WI38 (cell line): ENCODE results near the gene CLCN4.

Source experiments
- H3K4me3 ChIP-seq: 2 replicates; pipeline ENCODE4 v1.5.1; 2011; ENCODE audit warnings: low read depth, mild to moderate bottlenecking, control low read depth, low read length
- TF ChIP-seq, protein P1 (sequence below): IDR thresholded peaks from 2 replicates; pipeline ENCODE4 v1.5.1; 2012; ENCODE audit warnings: low read depth, mild to moderate bottlenecking, control low read depth, low read length

CLCN4 gene

DNA sequence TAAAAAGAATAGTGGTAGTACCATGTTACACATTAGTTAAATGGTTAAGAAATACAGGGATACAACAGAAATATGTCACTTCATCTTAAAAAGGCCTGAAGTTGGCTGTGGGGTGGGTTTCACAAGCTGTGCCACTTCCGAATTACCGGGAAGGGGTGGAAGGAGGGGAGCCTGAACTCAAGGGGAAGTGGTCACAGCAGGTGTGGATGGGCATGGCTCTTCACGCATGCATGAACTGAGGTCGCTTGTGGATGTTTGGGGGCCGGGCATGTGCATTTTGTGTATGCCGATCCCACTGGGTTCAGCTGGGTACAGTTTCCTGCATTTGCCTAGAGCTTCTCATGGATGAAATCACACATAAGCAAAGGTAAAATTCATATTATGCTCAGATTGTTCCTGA is 64.9 kb downstream of the CLCN4 start:
- H3K4me3 ChIP-seq, result no peak overlapping the region
- TF ChIP-seq, protein P1, sequence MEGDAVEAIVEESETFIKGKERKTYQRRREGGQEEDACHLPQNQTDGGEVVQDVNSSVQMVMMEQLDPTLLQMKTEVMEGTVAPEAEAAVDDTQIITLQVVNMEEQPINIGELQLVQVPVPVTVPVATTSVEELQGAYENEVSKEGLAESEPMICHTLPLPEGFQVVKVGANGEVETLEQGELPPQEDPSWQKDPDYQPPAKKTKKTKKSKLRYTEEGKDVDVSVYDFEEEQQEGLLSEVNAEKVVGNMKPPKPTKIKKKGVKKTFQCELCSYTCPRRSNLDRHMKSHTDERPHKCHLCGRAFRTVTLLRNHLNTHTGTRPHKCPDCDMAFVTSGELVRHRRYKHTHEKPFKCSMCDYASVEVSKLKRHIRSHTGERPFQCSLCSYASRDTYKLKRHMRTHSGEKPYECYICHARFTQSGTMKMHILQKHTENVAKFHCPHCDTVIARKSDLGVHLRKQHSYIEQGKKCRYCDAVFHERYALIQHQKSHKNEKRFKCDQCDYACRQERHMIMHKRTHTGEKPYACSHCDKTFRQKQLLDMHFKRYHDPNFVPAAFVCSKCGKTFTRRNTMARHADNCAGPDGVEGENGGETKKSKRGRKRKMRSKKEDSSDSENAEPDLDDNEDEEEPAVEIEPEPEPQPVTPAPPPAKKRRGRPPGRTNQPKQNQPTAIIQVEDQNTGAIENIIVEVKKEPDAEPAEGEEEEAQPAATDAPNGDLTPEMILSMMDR, result no peak

DNA sequence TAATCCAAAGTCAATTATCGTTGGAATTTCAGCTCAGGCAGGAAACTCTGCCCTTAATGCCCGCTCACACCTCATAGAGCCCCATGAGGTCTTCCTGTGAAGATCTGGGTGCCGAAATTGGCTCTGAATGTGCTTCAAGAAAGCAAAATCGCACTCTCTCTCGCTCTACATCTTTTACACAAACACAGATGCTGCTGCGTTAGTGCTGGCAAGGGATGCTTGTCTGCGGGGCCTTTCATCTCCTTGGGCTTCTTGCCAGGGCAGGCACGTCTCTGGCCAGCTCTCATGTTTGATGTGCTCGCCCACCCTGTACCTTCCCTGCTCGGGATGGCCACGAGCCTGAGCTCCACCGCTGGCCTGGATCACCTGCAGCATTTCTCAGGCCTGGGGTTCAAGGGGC is 66.5 kb downstream of the CLCN4 start:
- TF ChIP-seq, protein P1, result no peak
- H3K4me3 ChIP-seq, result no peak overlapping the region

DNA sequence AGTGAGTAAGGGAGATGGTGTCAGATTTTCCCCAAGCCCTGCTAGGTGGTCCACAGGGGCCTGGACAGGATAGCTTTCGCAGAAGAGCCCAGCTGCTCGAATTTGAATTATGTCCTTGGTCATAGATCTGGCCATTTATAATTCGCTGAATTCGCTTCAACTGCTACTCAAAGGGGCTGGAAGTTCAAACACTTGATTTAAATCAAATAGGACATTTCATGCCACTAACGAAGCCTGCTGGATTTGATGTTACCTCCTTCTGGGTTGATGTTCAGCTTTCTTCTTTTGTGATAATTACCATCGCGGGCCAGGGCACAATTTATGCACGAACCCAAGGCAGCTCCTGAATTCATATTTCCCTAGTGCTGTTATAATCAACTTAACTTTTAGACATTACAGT is 67.0 kb downstream of the CLCN4 start:
- TF ChIP-seq, protein P1, result no peak
- H3K4me3 ChIP-seq, result no peak overlapping the region

DNA sequence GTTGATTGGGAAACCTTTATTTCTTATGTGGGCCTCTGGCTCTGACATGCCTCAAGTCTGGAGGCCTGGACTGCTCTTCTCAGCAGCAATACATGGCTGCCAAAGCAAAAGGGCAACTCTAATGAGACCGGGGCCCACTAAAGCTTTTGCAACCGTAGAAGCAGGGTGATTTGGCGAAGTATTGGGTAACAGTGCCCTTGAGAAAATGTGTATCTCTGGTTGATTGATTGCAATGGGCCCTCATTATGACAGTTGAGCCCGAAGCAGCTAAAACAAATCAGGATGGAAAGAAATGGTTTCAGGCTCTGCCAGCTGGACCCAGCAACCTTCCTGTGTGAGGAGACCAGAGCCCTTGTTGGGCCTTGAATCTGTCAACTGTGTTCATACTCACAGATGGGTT is 73.4 kb downstream of the CLCN4 start:
- TF ChIP-seq, protein P1, result no peak
- H3K4me3 ChIP-seq, result no peak overlapping the region

DNA sequence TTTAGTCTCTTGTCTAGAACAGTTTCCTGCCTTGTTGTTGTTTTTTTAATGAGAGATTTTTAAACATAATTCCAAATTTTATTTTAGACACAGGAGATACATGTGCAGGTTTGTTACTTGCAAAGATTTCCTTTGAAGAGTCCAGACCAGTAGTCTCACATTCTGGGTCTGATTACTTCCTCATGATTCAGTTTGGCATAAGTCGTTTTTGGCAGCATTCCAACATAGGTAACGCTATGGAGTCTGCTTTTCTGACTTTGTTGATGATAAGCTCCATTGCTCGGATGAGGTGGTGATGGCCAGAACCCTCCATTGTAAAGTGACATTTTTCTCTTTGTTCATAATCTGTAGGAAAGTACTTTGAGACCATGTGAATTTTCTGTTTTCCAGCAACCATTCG is 74.7 kb downstream of the CLCN4 start:
- no peak overlapping the region for H3K4me3 ChIP-seq
- TF ChIP-seq, protein P1, result no peak

DNA sequence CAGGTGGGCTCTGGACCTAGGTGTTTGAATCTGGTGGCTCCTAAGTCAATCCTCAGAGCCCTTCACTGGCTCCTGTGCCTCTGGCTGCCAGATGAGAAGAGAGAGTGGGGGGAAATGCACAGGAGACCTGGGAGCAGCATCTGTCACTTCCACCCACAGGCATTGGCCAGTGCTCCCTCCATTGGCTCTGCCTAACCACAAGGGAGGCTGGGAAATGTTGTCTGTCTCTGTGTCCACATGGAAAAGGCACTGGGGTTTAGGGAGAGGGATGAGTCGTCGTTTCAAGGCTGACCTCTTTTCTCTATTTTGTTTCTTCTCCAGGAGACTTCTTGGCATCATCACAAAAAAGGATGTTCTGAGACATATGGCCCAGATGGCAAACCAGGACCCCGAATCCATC is 76.4 kb downstream of the CLCN4 start:
- TF ChIP-seq, protein P1, result no peak
- no peak overlapping the region for H3K4me3 ChIP-seq

DNA sequence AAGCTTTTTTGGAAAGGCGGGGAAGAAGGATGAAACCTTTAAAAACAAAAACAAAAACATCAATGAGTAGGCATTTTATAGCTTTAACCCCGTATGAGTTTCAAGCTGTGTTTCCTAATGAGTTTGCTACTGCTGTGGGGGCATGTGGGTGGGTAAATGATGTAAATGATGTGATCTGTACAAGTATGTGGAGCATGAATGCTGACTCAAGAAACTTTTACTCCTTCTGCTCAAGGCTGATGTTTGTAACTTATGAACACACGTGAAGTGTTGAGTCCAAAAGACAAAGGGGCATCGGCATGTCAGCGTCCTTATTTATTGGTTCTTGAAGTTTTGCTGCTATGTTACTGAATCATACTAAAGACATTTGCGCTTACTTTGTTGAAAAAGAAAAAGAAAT is 76.9 kb downstream of the CLCN4 start:
- H3K4me3 ChIP-seq, result no peak overlapping the region
- TF ChIP-seq, protein P1, result no peak
